ENCODE measurements around the gene MBNL1. TPM values are rescaled to one million over a fixed set of nuclear protein-coding genes. Genes with fewer than 3 reads are reported as not detected.

The MBNL1 gene
- total and polyA plus RNA-seq, 3 experiments from 2014 or later, result 303 to 391 (median 386) TPM

DNA sequence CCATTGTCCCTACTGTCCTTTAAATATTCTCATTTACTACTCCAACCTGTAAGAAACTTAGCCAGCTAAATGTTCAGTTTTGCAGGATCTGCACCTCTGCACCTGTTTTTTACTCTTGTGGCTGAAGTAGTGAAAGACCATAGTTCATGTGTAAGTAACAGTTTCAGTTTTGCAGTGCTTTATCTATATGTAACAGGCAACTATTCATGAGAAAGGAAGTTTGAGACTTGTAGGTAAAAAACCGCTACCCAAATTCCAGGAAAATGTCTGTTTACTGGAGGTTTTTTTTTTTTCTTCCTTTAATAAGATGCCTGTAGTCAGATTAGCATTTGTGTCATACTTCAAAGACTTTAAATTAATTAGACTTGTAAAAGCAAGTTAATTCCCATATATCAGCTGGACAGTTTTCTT is 25.4 kb upstream of the MBNL1 start:
- CTCF ChIA-PET, result interaction anchor here (1.0 to 2.6 kb wide), 10 partner anchors 13 to 60 kb away, joined by 3 to 20 read pairs (median 4); partner anchors contain the start of gene MBNL1

GRCh38 chr3:152243721-152244516 is 24.8 kb upstream of the MBNL1 start:
- H3K27ac Mint-ChIP-seq, result peak overlapping the region; percentile 68 to 97 (median 92)
- H3K4me1 Mint-ChIP-seq, result peaks cover 50 to 64% (median 61%) of the 10 kb centered on the region in 3 donors
- H3K27me3 Mint-ChIP-seq, result no peaks in the 10 kb centered on the region
- H3K36me3 Mint-ChIP-seq, result peaks cover 0 to 19% (median 7%) of the 10 kb centered on the region in 3 donors
- H3K36me3 ChIP-seq (ENCODE audit: insufficient read depth, low read length), result no peaks in the 10 kb centered on the region
- peaks cover 51% of the 10 kb centered on the region for H3K4me1 ChIP-seq (ENCODE audit: insufficient read depth, low read length)
- no peaks in the 10 kb centered on the region for H3K27me3 ChIP-seq (ENCODE audit: insufficient read depth, low read length, poor library complexity, severe bottlenecking)
- no peaks in the 10 kb centered on the region for H3K9me3 Mint-ChIP-seq
- no peaks in the 10 kb centered on the region for H3K9me3 ChIP-seq (ENCODE audit: low read length)
- H3K27ac ChIP-seq (ENCODE audit: low read depth, low read length), result peak overlapping the region; percentile 86
- DNase-seq, result peak in 3 of 5 donors; percentile 28 to 52 (median 49)
- peak overlapping the region; percentile 57 for H3K4me3 ChIP-seq (ENCODE audit: low read length)
- CTCF ChIA-PET, result interaction anchor here (0.8 to 2.6 kb wide), 14 partner anchors 9 to 60 kb away, joined by 3 to 20 read pairs (median 3); partner anchors contain the start of gene MBNL1
- peak overlapping the region; percentile 89 to 95 (median 92) for H3K4me3 Mint-ChIP-seq
- POLR2A ChIA-PET, result interaction anchor here (0.6 to 5.6 kb wide), 15 partner anchors 13 to 227 kb away, joined by 3 to 64 read pairs (median 3); partner anchors contain the start of gene MBNL1

More for the DNA sequence above, 25.4 kb upstream of the MBNL1 start:
- H3K4me1 Mint-ChIP-seq, result peaks cover 53 to 69% (median 65%) of the 10 kb centered on the region in 3 donors
- H3K4me3 ChIP-seq (ENCODE audit: low read length), result peak overlapping the region; percentile 57
- no peaks in the 10 kb centered on the region for H3K36me3 ChIP-seq (ENCODE audit: insufficient read depth, low read length)
- peaks cover 55% of the 10 kb centered on the region for H3K4me1 ChIP-seq (ENCODE audit: insufficient read depth, low read length)
- peak overlapping the region; percentile 86 for H3K27ac ChIP-seq (ENCODE audit: low read depth, low read length)
- peak overlapping the region; percentile 68 to 97 (median 92) for H3K27ac Mint-ChIP-seq
- no peaks in the 10 kb centered on the region for H3K27me3 Mint-ChIP-seq
- POLR2A ChIA-PET, result interaction anchor here (0.6 to 5.6 kb wide), 10 partner anchors 13 to 227 kb away, joined by 3 to 64 read pairs (median 4); partner anchors contain the start of gene MBNL1
- H3K36me3 Mint-ChIP-seq, result peaks cover 0 to 19% (median 7%) of the 10 kb centered on the region in 3 donors
- DNase-seq, result peak in 2 of 5 donors; percentile 47 to 53
- H3K4me3 Mint-ChIP-seq, result peak overlapping the region; percentile 89 to 95 (median 92)
- H3K9me3 Mint-ChIP-seq, result no peaks in the 10 kb centered on the region
- H3K27me3 ChIP-seq (ENCODE audit: insufficient read depth, low read length, poor library complexity, severe bottlenecking), result no peaks in the 10 kb centered on the region
- no peaks in the 10 kb centered on the region for H3K9me3 ChIP-seq (ENCODE audit: low read length)

GRCh38 chr3:152244517-152244888 is 24.2 kb upstream of the MBNL1 start:
- no peaks in the 10 kb centered on the region for H3K9me3 ChIP-seq (ENCODE audit: low read length)
- Mint-ChIP-seq H3K27me3 (no peaks in the 10 kb centered on the region), H3K9me3 (no peaks in the 10 kb centered on the region), H3K4me1 (peaks cover 47 to 60% (median 57%) of the 10 kb centered on the region in 3 donors), H3K4me3 (peak overlapping the region; percentile 89 to 95 (median 92)), H3K36me3 (peaks cover 0 to 19% (median 7%) of the 10 kb centered on the region in 3 donors), H3K27ac (peak overlapping the region; percentile 68 to 97 (median 92))
- no peaks in the 10 kb centered on the region for H3K36me3 ChIP-seq (ENCODE audit: insufficient read depth, low read length)
- no peaks in the 10 kb centered on the region for H3K27me3 ChIP-seq (ENCODE audit: insufficient read depth, low read length, poor library complexity, severe bottlenecking)
- ChIA-PET POLR2A (interaction anchor here (0.7 to 5.6 kb wide), 9 partner anchors 12 to 59 kb away, joined by 3 to 64 read pairs (median 3); partner anchors contain the start of gene MBNL1), CTCF (interaction anchor here (0.8 to 2.6 kb wide), 13 partner anchors 8 to 61 kb away, joined by 3 to 20 read pairs (median 4); partner anchors contain the start of gene MBNL1)
- peak overlapping the region; percentile 86 for H3K27ac ChIP-seq (ENCODE audit: low read depth, low read length)
- H3K4me3 ChIP-seq (ENCODE audit: low read length), result peak overlapping the region; percentile 57
- peaks cover 51% of the 10 kb centered on the region for H3K4me1 ChIP-seq (ENCODE audit: insufficient read depth, low read length)
- DNase-seq, result no peak

GRCh38 chr3:152245498-152246170 is 23.1 kb upstream of the MBNL1 start:
- no peaks in the 10 kb centered on the region for H3K27me3 Mint-ChIP-seq
- no peaks in the 10 kb centered on the region for H3K36me3 ChIP-seq (ENCODE audit: insufficient read depth, low read length)
- H3K27ac Mint-ChIP-seq, result peak overlapping the region; percentile 58 to 91 (median 86)
- peaks cover 36 to 49% (median 45%) of the 10 kb centered on the region in 3 donors for H3K4me1 Mint-ChIP-seq
- ChIA-PET CTCF (interaction anchor here (1.0 to 2.0 kb wide), 3 partner anchors 8 to 62 kb away, joined by 4 to 9 read pairs (median 4); no protein-coding TSS in a partner anchor), POLR2A (interaction anchor here (0.7 to 5.6 kb wide), 5 partner anchors 9 to 72 kb away, joined by 3 to 64 read pairs (median 7); partner anchors contain the start of gene MBNL1)
- H3K4me3 Mint-ChIP-seq, result peak overlapping the region; percentile 87 to 97 (median 92)
- H3K27me3 ChIP-seq (ENCODE audit: insufficient read depth, low read length, poor library complexity, severe bottlenecking), result no peaks in the 10 kb centered on the region
- H3K4me3 ChIP-seq (ENCODE audit: low read length), result peak overlapping the region; percentile 57
- H3K4me1 ChIP-seq (ENCODE audit: insufficient read depth, low read length), result peaks cover 39% of the 10 kb centered on the region
- peak overlapping the region; percentile 86 for H3K27ac ChIP-seq (ENCODE audit: low read depth, low read length)
- DNase-seq, result no peak
- no peaks in the 10 kb centered on the region for H3K9me3 Mint-ChIP-seq
- peaks cover 0 to 19% (median 7%) of the 10 kb centered on the region in 3 donors for H3K36me3 Mint-ChIP-seq
- no peaks in the 10 kb centered on the region for H3K9me3 ChIP-seq (ENCODE audit: low read length)

DNA sequence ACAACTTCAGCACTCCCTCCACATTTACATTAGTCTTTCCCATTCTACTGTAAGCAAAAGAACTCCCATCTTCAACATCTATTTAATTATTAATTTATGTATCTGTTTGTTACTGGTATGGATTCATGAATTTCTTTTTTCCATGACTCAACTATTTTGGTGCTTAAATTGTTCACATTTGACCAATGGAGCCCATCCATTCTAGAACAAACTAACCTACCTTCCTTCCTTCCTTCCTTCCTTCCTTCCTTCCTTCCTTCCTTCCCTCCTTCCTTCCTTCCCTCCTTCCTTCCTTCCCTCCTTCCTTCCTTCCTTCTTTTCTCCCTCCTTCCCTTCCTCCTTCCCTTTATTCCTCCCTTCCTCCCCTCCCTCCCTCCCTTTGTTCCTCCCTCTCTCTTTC is 16.8 kb upstream of the MBNL1 start:
- Histone ChIP-seq H3K27me3 (ENCODE audit: insufficient read depth, low read length, poor library complexity, severe bottlenecking) (no peaks in the 10 kb centered on the region), H3K36me3 (ENCODE audit: insufficient read depth, low read length) (no peaks in the 10 kb centered on the region), H3K4me1 (ENCODE audit: insufficient read depth, low read length) (peaks cover 68% of the 10 kb centered on the region), H3K27ac (ENCODE audit: low read depth, low read length) (no peak overlapping the region), H3K4me3 (ENCODE audit: low read length) (no peak overlapping the region), H3K9me3 (ENCODE audit: low read length) (no peaks in the 10 kb centered on the region)
- H3K9me3 Mint-ChIP-seq, result no peaks in the 10 kb centered on the region
- ChIA-PET CTCF (no interaction called here), POLR2A (no interaction called here)
- H3K27ac Mint-ChIP-seq, result peak overlapping the region in 7 of 8 donors; percentile 28 to 94 (median 77)
- peaks cover 66 to 71% (median 69%) of the 10 kb centered on the region in 3 donors for H3K4me1 Mint-ChIP-seq
- H3K36me3 Mint-ChIP-seq, result peaks cover 5 to 6% (median 5%) of the 10 kb centered on the region in 3 donors
- no peaks in the 10 kb centered on the region for H3K27me3 Mint-ChIP-seq
- DNase-seq, result no peak
- H3K4me3 Mint-ChIP-seq, result peak overlapping the region in 6 of 7 donors; percentile 37 to 67 (median 50)

DNA sequence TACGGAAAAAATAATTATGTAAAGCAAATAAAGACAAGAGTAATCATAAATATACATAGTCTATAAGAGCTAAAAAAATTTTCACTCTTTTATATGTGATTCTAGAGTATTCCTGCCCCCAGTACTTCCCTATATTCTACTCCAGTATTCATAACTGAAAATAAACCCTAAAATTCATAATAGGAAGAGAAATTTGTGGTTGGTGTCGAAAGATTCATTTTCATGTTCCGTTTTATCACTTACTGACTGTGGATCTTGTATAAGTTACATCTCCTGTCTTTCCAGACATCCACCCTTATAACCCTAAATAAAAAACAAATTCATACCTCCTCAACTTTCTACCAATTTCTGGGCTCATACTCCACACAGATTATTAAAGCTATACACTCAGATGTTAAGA is 16.0 kb upstream of the MBNL1 start:
- peak overlapping the region; percentile 80 to 98 (median 92) for H3K27ac Mint-ChIP-seq
- peak overlapping the region; percentile 45 to 79 (median 67) for H3K4me3 Mint-ChIP-seq
- POLR2A ChIA-PET, result interaction anchor here (1.0 to 8.6 kb wide), 3 partner anchors 8 to 17 kb away, joined by 4 to 59 read pairs (median 5); no protein-coding TSS in a partner anchor
- no peaks in the 10 kb centered on the region for H3K9me3 ChIP-seq (ENCODE audit: low read length)
- peaks cover 73% of the 10 kb centered on the region for H3K4me1 ChIP-seq (ENCODE audit: insufficient read depth, low read length)
- no peaks in the 10 kb centered on the region for H3K27me3 Mint-ChIP-seq
- peaks cover 5 to 6% (median 5%) of the 10 kb centered on the region in 3 donors for H3K36me3 Mint-ChIP-seq
- H3K4me3 ChIP-seq (ENCODE audit: low read length), result no peak overlapping the region
- H3K4me1 Mint-ChIP-seq, result peaks cover 74 to 77% (median 76%) of the 10 kb centered on the region in 3 donors
- no peak for DNase-seq
- CTCF ChIA-PET, result interaction anchor here (0.8 to 1.3 kb wide), 2 partner anchors 9 to 69 kb away, joined by 3 read pairs; no protein-coding TSS in a partner anchor
- no peak overlapping the region for H3K27ac ChIP-seq (ENCODE audit: low read depth, low read length)
- H3K36me3 ChIP-seq (ENCODE audit: insufficient read depth, low read length), result no peaks in the 10 kb centered on the region
- H3K27me3 ChIP-seq (ENCODE audit: insufficient read depth, low read length, poor library complexity, severe bottlenecking), result no peaks in the 10 kb centered on the region
- no peaks in the 10 kb centered on the region for H3K9me3 Mint-ChIP-seq

- Histone ChIP-seq H3K27me3 (ENCODE audit: insufficient read depth, low read length, poor library complexity, severe bottlenecking) (no peaks in the 10 kb centered on the region), H3K4me3 (ENCODE audit: low read length) (no peak overlapping the region), H3K4me1 (ENCODE audit: insufficient read depth, low read length) (peaks cover 74% of the 10 kb centered on the region), H3K27ac (ENCODE audit: low read depth, low read length) (no peak overlapping the region), H3K36me3 (ENCODE audit: insufficient read depth, low read length) (no peaks in the 10 kb centered on the region), H3K9me3 (ENCODE audit: low read length) (no peaks in the 10 kb centered on the region)
- peaks cover 74 to 78% (median 77%) of the 10 kb centered on the region in 3 donors for H3K4me1 Mint-ChIP-seq
- peak overlapping the region; percentile 80 to 98 (median 92) for H3K27ac Mint-ChIP-seq
- ChIA-PET POLR2A (interaction anchor here (1.0 to 8.6 kb wide), 4 partner anchors 9 to 20 kb away, joined by 3 to 59 read pairs (median 4); no protein-coding TSS in a partner anchor), CTCF (interaction anchor here (1.2 to 1.3 kb wide), 2 partner anchors 8 to 69 kb away, joined by 3 to 4 read pairs; no protein-coding TSS in a partner anchor)
- H3K9me3 Mint-ChIP-seq, result no peaks in the 10 kb centered on the region
- H3K4me3 Mint-ChIP-seq, result peak overlapping the region in 6 of 7 donors; percentile 47 to 79 (median 68)
- no peak for DNase-seq
- peaks cover 5 to 6% (median 5%) of the 10 kb centered on the region in 3 donors for H3K36me3 Mint-ChIP-seq
- no peaks in the 10 kb centered on the region for H3K27me3 Mint-ChIP-seq
These were observed 15.2 kb upstream of the MBNL1 start for GRCh38 chr3:152253514-152253913.

Data from CD8-positive, alpha-beta memory T cell (primary cell).